Measurements from ENCODE around the gene ROBO1.

Gene ROBO1

DNA sequence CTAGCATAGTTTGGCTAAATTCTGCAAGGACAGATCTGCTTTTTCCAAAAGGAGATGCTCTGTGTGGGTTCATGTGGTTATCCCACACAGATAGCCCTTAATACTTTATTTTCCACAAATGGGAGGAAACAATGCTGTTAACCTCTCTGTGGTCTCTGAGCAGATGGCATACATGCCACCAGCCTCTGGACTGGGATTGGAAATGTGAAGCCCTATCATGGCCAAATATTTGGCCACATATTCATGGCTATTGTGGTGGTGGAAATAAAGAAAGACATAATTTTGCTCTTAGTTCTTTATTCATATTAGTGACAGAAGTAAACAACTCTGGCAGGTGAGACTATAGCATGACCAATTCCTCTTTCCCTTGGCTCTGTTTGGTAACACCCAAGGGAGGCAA, 726.2 kb downstream of the ROBO1 start:
- DNase-seq = no peak

DNA sequence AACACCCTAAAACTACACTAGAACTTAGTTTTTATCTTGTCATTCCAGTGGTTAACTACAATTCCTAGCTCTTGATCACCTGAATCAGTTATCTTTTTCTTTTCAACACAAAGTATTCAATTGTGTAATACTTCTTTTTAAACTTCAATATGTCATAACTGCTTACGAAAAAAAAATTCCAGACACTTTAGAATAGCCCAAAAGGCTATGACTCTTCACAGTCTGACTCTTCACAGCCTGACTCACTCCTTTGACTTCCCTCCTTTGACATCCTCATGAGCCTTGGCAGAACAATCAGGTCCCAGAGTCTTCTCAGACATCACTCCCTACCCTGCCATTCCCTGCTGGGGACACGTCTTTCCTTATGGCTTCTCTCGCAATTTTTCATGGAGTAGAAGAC, 727.1 kb downstream of the ROBO1 start:
- no peak for DNase-seq

DNA sequence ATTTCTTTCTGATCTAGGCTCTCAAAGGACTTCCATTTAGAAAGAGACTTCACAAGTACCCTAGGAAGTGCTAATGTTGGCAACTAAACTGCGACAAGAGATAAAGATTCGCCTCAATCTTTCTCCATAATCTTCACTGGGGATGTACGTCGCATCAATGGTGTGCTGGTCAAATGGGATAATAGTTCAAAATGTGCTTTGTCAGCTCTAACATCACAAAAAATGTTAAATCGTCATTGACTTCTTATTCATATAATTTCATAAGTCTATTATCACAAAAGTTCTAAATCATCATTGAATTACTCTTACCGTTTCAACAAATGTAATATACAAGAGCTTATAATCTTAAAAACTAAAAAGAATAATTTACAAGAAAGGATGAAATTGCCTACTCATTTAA, 727.7 kb downstream of the ROBO1 start:
- DNase-seq = no peak

- no peak for DNase-seq
Measured at GRCh38 chr3:79039192-79039591, 728.6 kb downstream of the ROBO1 start.

- DNase-seq = no peak
Measured at GRCh38 chr3:79038636-79039035, 729.2 kb downstream of the ROBO1 start.

- DNase-seq = no peak
Measured at GRCh38 chr3:79038057-79038456, 729.7 kb downstream of the ROBO1 start.

GRCh38 chr3:79032686-79033318, 735.0 kb downstream of the ROBO1 start:
- DNase-seq = no peak

DNA sequence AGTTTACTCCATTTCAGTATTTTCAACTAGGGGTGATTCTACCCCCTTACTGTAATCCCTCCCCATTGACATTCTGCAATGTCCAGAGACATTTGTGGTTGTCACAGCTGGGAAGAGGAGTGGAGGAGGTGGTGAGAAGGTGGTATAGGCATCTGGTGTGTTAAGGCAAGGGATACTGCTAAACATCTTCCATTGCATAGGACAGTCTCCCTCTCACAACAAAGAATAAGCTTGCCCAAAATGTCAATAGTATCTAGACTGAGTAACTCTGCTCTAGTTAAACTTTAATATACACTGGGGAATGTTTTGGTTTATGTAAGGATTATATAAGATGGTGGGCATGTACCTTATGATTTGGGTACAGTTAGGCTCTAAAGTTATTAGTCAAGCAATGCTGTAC, 737.6 kb downstream of the ROBO1 start:
- DNase-seq = no peak

GRCh38 chr3:79028916-79029315, 738.9 kb downstream of the ROBO1 start:
- no peak for DNase-seq

GRCh38 chr3:79027593-79027992, 740.2 kb downstream of the ROBO1 start:
- no peak for DNase-seq

DNA sequence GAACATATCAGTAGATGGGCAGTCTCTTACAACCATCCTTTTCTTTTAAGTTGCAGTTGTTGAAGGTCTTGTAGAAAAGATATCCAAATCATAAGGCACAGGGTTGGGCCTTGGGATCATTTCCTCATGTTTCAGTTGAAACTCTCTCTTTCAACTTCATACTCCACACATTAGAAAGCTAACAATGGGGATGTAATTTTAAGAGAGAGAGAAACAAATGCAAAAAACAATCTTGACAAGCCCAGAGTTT, 747.9 kb downstream of the ROBO1 start:
- no peak for DNase-seq

DNA sequence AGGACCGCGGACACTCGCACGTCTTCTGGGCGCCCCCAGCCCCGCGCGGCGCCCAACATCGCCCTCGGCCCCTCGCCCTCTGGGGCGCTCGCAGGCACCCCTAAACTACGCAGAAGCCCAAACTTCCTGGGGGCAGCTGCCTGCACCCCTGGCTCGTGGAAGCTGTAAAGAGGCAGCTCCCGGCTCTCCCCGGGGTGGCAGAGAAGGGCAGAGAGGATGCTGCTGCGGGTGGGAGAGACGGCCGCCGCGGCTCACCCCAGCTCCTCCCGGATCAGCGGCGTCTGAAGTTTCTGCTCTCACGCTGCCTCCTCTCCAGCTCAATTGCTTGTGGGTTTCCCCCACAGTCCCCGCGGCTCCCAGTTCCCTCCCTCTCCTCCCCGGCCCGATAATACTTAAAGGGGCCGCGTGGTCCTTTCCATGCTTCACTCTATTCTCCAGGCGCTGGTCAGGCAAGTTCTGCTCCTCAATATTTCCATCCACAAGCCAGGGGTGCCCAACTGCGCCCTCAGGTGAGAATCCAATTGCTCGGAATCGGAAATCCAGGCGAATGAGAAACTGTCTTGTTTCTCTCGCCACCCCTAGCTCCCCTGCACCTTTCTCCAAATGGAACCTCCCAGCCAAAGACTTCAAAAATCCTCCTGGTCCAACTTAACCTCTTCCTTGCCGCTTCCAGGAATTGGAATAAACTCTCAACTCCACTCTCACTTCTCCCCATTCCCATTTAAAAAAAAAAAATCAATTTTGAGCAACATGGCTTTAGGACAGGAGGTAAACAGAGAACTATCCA, 748.5 kb downstream of the ROBO1 start:
- DNase-seq = no peak

DNA sequence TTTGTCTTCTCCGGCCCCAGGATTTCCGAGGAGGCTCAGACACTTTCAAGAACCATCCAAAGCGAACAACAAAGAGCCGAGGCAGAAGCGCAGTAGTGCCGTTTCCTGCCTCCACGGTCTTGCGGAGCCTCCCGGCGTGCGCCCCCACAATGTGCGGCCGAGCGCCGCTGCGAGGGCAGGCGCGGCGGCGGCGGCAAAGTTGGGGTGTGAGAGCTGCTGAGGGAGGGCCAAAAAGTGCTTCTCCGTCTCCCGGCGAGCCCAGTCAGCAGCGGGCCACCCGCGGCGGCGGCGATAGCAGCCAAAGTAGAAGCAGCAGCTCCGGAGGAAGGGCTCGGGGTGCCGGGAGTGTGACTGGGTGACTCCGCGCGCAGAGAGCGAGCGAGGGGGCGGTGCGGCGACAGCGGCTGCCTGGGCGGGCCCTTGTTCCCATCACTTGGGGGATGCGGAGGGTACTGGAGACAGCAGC, 749.1 kb downstream of the ROBO1 start:
- no peak for DNase-seq

- DNase-seq = no peak
Measured at GRCh38 chr3:79018265-79018664, 749.5 kb downstream of the ROBO1 start.

GRCh38 chr3:79016587-79017376, 751.0 kb downstream of the ROBO1 start:
- no peak for DNase-seq

DNA sequence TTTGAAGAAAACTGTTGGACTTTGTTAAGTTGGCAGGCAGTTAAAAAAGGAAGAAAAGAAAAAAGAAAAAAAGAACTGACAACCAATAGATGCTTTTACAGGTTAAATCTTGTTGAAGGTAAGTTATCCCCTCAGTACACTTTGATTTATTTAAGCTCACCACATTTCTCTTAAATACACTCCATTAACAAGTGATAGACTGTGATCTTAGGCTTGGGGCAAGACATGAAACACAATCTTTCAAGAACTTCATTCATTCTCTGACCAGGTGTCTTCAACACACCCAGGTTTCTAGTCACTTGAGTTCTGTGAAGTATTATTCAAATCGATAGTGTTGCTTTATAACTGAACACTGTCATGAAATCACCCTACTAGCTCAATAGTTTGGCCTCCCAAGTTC, 751.9 kb downstream of the ROBO1 start:
- DNase-seq = no peak

- DNase-seq = no peak
Measured at GRCh38 chr3:79012946-79013362, 754.8 kb downstream of the ROBO1 start.

GRCh38 chr3:79012530-79012913, 755.3 kb downstream of the ROBO1 start:
- no peak for DNase-seq

DNA sequence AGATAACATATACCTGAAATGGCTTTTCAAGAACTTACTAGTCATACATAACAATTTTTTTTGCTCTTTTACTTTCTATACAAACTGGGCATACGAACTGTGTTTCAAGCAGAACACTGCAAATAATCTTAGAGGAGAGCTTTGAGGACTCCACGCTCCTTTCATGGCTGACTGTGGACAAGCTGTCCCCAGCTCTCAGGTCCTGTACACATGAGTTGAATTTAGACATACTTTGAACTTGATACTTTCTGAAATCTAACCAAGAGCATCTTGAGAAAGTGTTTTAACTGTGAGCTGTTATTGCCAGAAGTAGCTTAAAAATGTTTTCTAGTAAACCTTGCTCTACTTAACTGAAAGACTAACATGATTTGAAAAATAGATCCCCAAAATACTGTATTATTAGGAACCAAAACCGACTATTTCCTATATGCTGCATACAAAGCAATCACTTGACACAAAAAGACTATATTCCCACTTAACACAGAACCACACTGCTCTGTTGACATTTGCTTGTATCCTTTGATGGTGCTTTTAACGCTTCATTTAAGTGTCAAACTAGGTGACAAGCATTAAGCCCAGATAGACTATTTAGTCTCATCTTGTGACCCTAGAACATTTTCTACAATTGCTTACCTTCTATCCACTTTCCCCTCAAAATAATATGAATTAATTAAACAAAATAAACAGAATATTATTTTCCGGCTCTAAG, 755.8 kb downstream of the ROBO1 start:
- DNase-seq = no peak

DNA sequence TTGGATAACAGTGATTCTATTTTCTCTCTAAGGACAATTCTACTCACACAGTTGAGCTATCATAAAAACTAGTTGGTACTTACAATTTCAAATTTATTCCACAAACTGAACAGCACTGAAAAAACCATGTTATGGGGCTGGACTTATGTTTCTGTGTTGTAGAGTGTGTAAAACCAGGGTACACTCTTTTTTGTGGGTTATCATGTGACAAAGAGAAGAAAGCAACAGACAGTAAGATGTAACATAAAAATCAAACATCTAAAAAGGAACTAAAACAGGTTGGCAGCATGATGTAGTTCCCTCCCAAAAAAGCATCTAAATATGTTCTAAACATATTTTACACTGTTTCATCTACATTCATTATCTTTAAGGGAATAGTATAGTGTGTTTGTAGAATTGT, 757.9 kb downstream of the ROBO1 start:
- no peak for DNase-seq

- no peak for DNase-seq
Measured at GRCh38 chr3:79006077-79006476, 761.7 kb downstream of the ROBO1 start.

DNA sequence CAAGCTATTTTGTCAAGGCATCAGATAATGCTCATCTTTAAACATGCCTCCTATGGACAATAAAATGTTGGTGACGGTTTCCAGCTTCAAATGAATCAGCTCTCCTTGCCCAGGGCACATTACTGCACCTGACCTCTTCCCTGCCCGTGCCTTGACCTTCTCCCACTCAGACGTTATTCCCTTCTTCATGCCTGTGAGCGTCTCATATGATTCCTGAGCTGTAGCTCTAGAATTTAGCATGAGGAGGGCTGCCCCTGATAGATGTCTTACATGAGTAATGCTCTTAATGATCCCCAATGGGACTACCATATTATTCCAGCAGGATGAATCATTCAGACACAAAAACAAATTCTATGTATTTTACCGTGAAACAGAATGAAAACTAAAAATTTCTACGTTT, 762.7 kb downstream of the ROBO1 start:
- no peak for DNase-seq

- no peak for DNase-seq
Measured at GRCh38 chr3:79003994-79004393, 763.8 kb downstream of the ROBO1 start.
